Right atrium auricular region (tissue), 2 donors: ENCODE results near the gene NOP16. TPM values are rescaled to one million over a fixed set of nuclear protein-coding genes. Genes with fewer than 3 reads are reported as not detected.

Experiments
- DNase-seq: peaks from one replicate; pipeline ENCODE4 v3.0.0-alpha.2; 2019; ENCODE audit warnings: low spot score
- H3K27ac ChIP-seq, 2 donors: fragments of 200-600 bp; sonication (generic); 1 replicate in 1 of 2; 2 replicates in 1 of 2; pipeline ENCODE4 v1.5.1; 2016 to 2019
- H3K27me3 ChIP-seq, 2 donors: fragments of 200-600 bp; sonication (generic); one replicate each; pipeline versions ENCODE4 v1.5.1 to v1.6.0; 2017 to 2019
- H3K36me3 ChIP-seq: fragments of 200-600 bp; sonication (generic); one replicate; pipeline ENCODE4 v1.5.1; 2016
- H3K4me1 ChIP-seq, 2 donors: fragments of 200-600 bp; sonication (generic); one replicate each; pipeline versions ENCODE4 v1.5.1 to v1.6.0; 2017 to 2019
- H3K4me3 ChIP-seq, 2 donors: fragments of 200-600 bp; sonication (generic); 1 replicate in 1 of 2; 2 replicates in 1 of 2; pipeline ENCODE4 v1.5.1; 2017 to 2019; ENCODE audit warnings: mild to moderate bottlenecking in 1 of 2, moderate library complexity in 1 of 2
- H3K9me3 ChIP-seq, 2 donors: fragments of 200-600 bp; sonication (generic); one replicate each; pipeline ENCODE4 v1.5.1; 2019
- CTCF ChIP-seq, 2 donors: fragments of 200-600 bp; sonication (generic); IDR thresholded peaks; one replicate each; pipeline ENCODE4 v1.5.1; 2019; ENCODE audit warnings: antibody characterized with exemption in 2 of 2
- total RNA-seq, 2 donors: library from RNA; depleted of rRNA; stranded (reverse); fragments of >200 nt; gene quantifications; one replicate each; pipeline ENCODE4 v1.1.0, GENCODE V29; 2016

The NOP16 gene
- total RNA-seq, 2 donors from 2014 or later, result 11.8 to 16.0 TPM

DNA sequence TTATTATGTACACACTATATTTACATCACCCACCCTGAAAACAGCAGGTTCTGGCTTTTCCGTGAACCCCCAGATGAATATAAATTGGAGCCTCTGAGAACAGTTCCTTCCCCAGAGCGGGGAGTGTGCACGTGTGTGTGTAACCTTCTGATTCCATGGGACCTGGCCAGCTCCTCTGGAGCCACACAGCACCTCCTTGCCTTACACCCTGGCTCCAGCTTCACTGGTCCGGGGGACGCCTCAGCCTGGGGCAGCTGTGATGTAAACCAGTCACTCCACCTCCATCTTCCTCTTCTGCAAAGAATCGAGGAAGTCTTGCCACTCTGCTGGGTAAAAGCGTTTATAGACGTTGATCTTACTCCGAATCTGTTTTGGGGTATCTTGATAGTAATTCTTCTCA, 4.4 kb downstream of the NOP16 start:
- TF ChIP-seq CTCF (IDR thresholded peaks at IDR 0.05), result no peak
- Histone ChIP-seq H3K4me1 (peaks cover 0 to 33% of the 10 kb centered on the region in 2 donors), H3K36me3 (peaks cover 30% of the 10 kb centered on the region), H3K27me3 (no peaks in the 10 kb centered on the region), H3K27ac (no peak overlapping the region), H3K9me3 (no peaks in the 10 kb centered on the region), H3K4me3 (no peak overlapping the region)
- DNase-seq, result no peak

DNA sequence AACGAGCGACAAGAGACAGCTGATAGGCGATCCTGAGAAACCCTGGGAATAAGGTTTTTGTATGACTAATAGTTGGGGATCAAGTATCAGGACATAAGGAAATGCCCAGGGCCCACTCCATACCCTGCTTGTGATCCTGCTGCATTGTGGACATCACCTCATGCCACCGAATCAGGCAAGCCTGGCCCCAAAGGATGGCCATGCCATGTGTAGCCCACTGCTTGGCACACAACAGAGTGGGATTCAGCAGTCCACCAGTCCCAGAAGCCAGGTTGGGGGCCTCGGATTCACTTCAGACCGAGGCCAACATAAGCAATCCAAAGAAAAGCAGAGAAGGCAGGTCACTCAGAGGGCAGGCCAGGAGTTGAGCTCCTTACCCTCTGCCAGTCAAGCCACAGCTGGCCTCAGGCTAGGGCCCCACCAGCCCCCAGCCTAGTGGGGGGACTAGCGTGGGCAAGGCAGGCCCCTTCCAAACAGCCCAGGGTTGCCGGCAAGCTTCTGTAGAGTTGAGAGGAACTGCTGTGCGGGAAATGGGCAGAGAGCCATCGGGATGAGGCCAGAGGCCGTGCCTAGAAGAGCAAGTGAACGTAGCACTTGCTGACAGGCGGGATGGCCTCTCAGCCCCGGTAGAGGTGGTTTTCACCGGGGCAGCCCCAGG, 5.0 kb downstream of the NOP16 start:
- no peak for TF ChIP-seq CTCF (IDR thresholded peaks at IDR 0.05)
- H3K4me1 ChIP-seq, result peaks cover 0 to 33% of the 10 kb centered on the region in 2 donors
- peak overlapping the region; percentile 79 to 90 for H3K27ac ChIP-seq
- no peaks in the 10 kb centered on the region for H3K27me3 ChIP-seq
- H3K36me3 ChIP-seq, result peaks cover 30% of the 10 kb centered on the region
- no peak overlapping the region for H3K4me3 ChIP-seq
- DNase-seq, result no peak
- no peaks in the 10 kb centered on the region for H3K9me3 ChIP-seq

- DNase-seq, result no peak
- peaks cover 30% of the 10 kb centered on the region for H3K36me3 ChIP-seq
- H3K4me1 ChIP-seq, result peaks cover 0 to 27% of the 10 kb centered on the region in 2 donors
- TF ChIP-seq CTCF (IDR thresholded peaks at IDR 0.05), result no peak
- no peak overlapping the region for H3K4me3 ChIP-seq
- H3K9me3 ChIP-seq, result no peaks in the 10 kb centered on the region
- no peaks in the 10 kb centered on the region for H3K27me3 ChIP-seq
- peak overlapping the region; percentile 79 to 90 for H3K27ac ChIP-seq
Observed at GRCh38 chr5:176382721-176383120, 5.7 kb downstream of the NOP16 start.

GRCh38 chr5:176381979-176382378, 6.4 kb downstream of the NOP16 start:
- Histone ChIP-seq H3K9me3 (no peaks in the 10 kb centered on the region), H3K27ac (peak overlapping the region; percentile 79 to 90), H3K4me1 (peaks cover 0 to 20% of the 10 kb centered on the region in 2 donors), H3K4me3 (no peak overlapping the region), H3K27me3 (no peaks in the 10 kb centered on the region), H3K36me3 (peaks cover 30% of the 10 kb centered on the region)
- no peak for TF ChIP-seq CTCF (IDR thresholded peaks at IDR 0.05)
- DNase-seq, result no peak

DNA sequence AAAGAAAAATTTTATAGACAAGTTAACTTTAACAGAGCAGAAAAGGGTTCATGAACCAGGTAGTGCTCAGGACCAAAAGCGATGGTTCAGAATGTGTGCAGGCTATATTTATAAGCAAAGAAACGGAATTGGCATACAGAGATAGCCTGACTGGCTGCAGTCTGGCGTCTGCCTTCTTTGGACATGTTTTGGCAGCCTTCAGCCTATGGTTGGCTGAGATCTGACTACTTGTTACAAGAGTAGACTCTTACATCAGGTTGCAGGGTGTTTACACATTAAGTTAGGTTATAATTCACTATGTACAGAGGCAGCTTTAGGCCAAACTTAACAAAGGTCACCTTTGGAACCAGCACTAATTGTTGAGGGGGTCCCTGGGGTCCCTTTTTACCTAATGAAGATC, 7.0 kb downstream of the NOP16 start:
- Histone ChIP-seq H3K9me3 (no peaks in the 10 kb centered on the region), H3K27ac (peak overlapping the region; percentile 79 to 90), H3K4me1 (peaks cover 0 to 14% of the 10 kb centered on the region in 2 donors), H3K27me3 (no peaks in the 10 kb centered on the region), H3K4me3 (no peak overlapping the region), H3K36me3 (peaks cover 30% of the 10 kb centered on the region)
- no peak for DNase-seq
- TF ChIP-seq CTCF (IDR thresholded peaks at IDR 0.05), result no peak

- Histone ChIP-seq H3K4me3 (no peak overlapping the region), H3K27ac (no peak overlapping the region), H3K36me3 (peaks cover 21% of the 10 kb centered on the region), H3K27me3 (no peaks in the 10 kb centered on the region), H3K4me1 (peaks cover 0 to 10% of the 10 kb centered on the region in 2 donors), H3K9me3 (no peaks in the 10 kb centered on the region)
- no peak for TF ChIP-seq CTCF (IDR thresholded peaks at IDR 0.05)
- DNase-seq, result no peak
Observed at GRCh38 chr5:176379881-176380280, 8.5 kb downstream of the NOP16 start.
